ENCODE measurements around the gene HK3. TPM values are rescaled to one million over a fixed set of nuclear protein-coding genes. Genes with fewer than 3 reads are reported as not detected.
A peak's percentile ranks its signal among the peaks of the same experiment; 100 is the strongest.

The HK3 gene
- total RNA-seq, 1 donor from 2014 or later, result 0.77 TPM

GRCh38 chr5:176884571-176884890, 14.6 kb downstream of the HK3 start:
- H3K4me3 Mint-ChIP-seq, result no peak overlapping the region
- H3K27ac Mint-ChIP-seq, result no peak overlapping the region
- no peaks in the 10 kb centered on the region for H3K36me3 Mint-ChIP-seq
- DNase-seq (ENCODE audit: extremely low spot score, unreplicated experiment), result no peak
- H3K4me1 Mint-ChIP-seq (ENCODE audit: unreplicated experiment), result peaks cover 18% of the 10 kb centered on the region
- H3K27me3 Mint-ChIP-seq, result no peaks in the 10 kb centered on the region
- TF ChIP-seq, protein P1, sequence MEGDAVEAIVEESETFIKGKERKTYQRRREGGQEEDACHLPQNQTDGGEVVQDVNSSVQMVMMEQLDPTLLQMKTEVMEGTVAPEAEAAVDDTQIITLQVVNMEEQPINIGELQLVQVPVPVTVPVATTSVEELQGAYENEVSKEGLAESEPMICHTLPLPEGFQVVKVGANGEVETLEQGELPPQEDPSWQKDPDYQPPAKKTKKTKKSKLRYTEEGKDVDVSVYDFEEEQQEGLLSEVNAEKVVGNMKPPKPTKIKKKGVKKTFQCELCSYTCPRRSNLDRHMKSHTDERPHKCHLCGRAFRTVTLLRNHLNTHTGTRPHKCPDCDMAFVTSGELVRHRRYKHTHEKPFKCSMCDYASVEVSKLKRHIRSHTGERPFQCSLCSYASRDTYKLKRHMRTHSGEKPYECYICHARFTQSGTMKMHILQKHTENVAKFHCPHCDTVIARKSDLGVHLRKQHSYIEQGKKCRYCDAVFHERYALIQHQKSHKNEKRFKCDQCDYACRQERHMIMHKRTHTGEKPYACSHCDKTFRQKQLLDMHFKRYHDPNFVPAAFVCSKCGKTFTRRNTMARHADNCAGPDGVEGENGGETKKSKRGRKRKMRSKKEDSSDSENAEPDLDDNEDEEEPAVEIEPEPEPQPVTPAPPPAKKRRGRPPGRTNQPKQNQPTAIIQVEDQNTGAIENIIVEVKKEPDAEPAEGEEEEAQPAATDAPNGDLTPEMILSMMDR (conservative IDR thresholded peaks at IDR 0.05), result no peak
- no peaks in the 10 kb centered on the region for H3K9me3 Mint-ChIP-seq

DNA sequence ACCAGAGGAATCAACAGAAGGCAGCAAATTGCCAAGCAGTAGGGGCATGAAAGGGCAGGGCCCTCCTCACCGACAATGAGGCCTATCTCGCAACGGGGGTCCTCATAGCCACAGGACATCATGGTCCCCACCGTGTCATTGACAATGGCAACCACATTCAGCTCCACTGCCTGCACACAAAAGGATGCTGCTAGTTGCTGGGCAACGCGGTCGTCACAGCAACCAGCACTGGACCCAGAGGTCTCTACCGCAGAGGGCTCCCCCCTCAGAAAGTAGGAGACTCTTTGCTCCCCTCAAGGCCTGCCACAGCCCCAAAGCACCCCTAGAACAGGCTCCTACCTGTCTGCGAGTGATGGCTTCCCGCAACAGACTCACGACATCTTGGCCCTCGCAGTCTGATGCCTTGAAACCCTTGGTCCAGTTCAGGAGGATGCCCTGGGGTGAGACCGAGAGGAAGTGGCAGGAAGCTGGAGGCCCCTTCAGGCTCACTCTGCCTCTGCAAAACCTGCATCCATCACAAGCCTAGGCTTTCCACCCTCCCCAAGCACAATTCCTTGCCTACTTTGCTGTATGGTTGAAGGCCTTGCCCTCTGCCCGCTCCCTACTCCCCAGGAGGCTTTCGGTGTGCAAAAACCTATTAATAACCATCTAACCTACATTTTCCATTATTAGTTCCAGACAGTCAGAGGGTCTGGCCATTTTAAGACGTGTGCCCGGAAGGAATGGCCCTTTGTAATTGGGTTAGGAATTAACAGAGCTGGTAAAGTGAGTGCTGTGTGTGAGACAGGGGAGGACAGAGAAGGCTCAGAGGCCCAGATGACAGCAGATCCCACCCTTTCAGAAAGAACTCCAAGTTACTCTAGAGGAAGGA, 15.2 kb downstream of the HK3 start:
- no peak overlapping the region for H3K27ac Mint-ChIP-seq
- peaks cover 18% of the 10 kb centered on the region for H3K4me1 Mint-ChIP-seq (ENCODE audit: unreplicated experiment)
- H3K27me3 Mint-ChIP-seq, result no peaks in the 10 kb centered on the region
- no peaks in the 10 kb centered on the region for H3K9me3 Mint-ChIP-seq
- no peak for DNase-seq (ENCODE audit: extremely low spot score, unreplicated experiment)
- peak overlapping the region; percentile 2 for H3K4me3 Mint-ChIP-seq
- no peaks in the 10 kb centered on the region for H3K36me3 Mint-ChIP-seq
- TF ChIP-seq, protein P1 (conservative IDR thresholded peaks at IDR 0.05), result no peak

DNA sequence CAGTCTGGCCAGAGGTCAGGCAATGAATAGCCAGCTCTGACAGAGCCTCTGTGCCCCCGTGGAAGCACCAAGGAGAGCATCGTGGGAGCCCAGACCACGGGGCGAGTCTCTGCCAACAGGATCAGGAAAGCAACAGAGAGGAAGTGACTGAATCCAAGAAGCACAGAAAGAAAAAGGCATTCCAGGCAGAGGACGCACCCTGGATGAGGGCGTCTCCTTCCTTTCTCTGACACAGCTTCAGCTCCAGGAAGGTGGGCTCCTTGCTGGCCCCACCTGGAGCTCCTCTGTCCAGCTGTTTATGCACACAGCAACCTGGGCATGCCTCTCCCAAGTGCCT, 16.6 kb downstream of the HK3 start:
- H3K4me3 Mint-ChIP-seq, result no peak overlapping the region
- TF ChIP-seq, protein P1 (conservative IDR thresholded peaks at IDR 0.05), result no peak
- no peak for DNase-seq (ENCODE audit: extremely low spot score, unreplicated experiment)
- H3K4me1 Mint-ChIP-seq (ENCODE audit: unreplicated experiment), result peaks cover 18% of the 10 kb centered on the region
- H3K27me3 Mint-ChIP-seq, result no peaks in the 10 kb centered on the region
- H3K36me3 Mint-ChIP-seq, result no peaks in the 10 kb centered on the region
- no peaks in the 10 kb centered on the region for H3K9me3 Mint-ChIP-seq
- H3K27ac Mint-ChIP-seq, result no peak overlapping the region

DNA sequence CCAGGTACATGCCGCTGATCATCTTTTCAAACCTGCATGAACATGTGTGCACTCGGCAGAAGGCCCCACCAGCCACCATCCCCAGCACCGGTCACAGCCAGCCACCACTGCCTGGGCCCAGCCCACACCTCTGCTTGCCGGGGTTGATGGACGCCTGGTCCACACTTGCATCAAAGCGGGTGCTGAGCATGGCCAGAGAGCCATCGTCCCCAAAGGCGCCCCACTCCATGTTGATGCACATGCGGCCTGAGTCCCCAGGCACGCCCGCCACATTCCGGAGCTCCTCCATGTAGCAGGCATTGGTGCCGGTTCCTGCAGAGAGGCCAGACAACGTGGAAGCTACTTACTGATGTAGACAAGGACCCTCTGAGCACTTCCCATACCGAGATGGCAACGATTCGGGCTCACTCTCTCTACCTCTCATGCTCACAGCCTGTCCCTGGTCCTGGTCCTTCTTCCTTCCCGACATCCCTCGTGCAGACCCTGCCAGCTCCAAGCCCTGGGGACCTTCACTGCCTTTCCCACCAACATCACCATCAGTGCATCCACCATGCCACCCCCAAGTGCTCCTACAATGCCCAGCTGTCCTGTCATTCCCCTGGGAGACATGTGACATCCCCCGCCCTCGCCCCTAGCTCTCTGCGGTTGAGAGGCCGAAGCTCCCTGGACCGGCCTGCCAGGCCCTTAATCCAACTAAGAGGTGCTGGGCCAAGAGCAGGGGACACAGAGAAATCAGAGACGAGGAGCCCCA, 17.2 kb downstream of the HK3 start:
- Mint-ChIP-seq H3K4me3 (no peak overlapping the region), H3K9me3 (no peaks in the 10 kb centered on the region), H3K27ac (no peak overlapping the region), H3K4me1 (ENCODE audit: unreplicated experiment) (peaks cover 18% of the 10 kb centered on the region), H3K27me3 (no peaks in the 10 kb centered on the region), H3K36me3 (no peaks in the 10 kb centered on the region)
- TF ChIP-seq, protein P1 (conservative IDR thresholded peaks at IDR 0.05), result no peak
- DNase-seq (ENCODE audit: extremely low spot score, unreplicated experiment), result no peak

GRCh38 chr5:176881021-176881749, 18.0 kb downstream of the HK3 start:
- TF ChIP-seq, protein P1 (conservative IDR thresholded peaks at IDR 0.05), result no peak
- no peaks in the 10 kb centered on the region for H3K36me3 Mint-ChIP-seq
- H3K4me3 Mint-ChIP-seq, result no peak overlapping the region
- H3K4me1 Mint-ChIP-seq (ENCODE audit: unreplicated experiment), result peaks cover 18% of the 10 kb centered on the region
- H3K9me3 Mint-ChIP-seq, result no peaks in the 10 kb centered on the region
- no peak overlapping the region for H3K27ac Mint-ChIP-seq
- no peak for DNase-seq (ENCODE audit: extremely low spot score, unreplicated experiment)
- H3K27me3 Mint-ChIP-seq, result peaks cover 4% of the 10 kb centered on the region
